Dermis microvascular lymphatic vessel endothelial cell (primary cell): ENCODE data around the gene OR1E1. TPM values are rescaled to one million over a fixed set of nuclear protein-coding genes. Genes with fewer than 3 reads are reported as not detected.
"Not testable (repeated sequence)": the region's sequence is repeated elsewhere in the genome, so short reads cannot be mapped to it uniquely, and the experiment has no call there.

Experiments used
- DNase-seq, 2 donors: peaks; one replicate each; pipeline versions ENCODE4 v3.0.0 to v3.0.0-alpha.2; 2010; ENCODE audit warnings: low read depth in 2 of 2
- total RNA-seq: library from RNA; depleted of rRNA; stranded (reverse); fragments of >200 nt; gene quantifications from 2 replicates; pipeline ENCODE4 v1.2.1, GENCODE V29; 2014

Gene OR1E1
- not detected in 2 replicates for total RNA-seq

- no peak for DNase-seq
Measured at GRCh38 chr17:3398310-3398709, at the start of gene OR1E1. OR1E1 (minus strand) TSS chr17:3398410; CDS start chr17:3398410, 0 bp downstream.

GRCh38 chr17:3447625-3448024 lies 49.4 kb upstream of the OR1E1 start:
- no peak for DNase-seq

- no peak for DNase-seq
Measured at GRCh38 chr17:3440451-3440850, 42.2 kb upstream of the OR1E1 start.

GRCh38 chr17:3438368-3438767 lies 40.2 kb upstream of the OR1E1 start:
- no peak for DNase-seq

- DNase-seq: no peak
Measured at GRCh38 chr17:3433741-3434140, 35.5 kb upstream of the OR1E1 start, which contains the start of gene OR1E2. OR1E2 (minus strand) TSS chr17:3433841; CDS start chr17:3433841, 0 bp downstream.

- not testable (repeated sequence) for DNase-seq
Measured at GRCh38 chr17:3433215-3433614, 35.0 kb upstream of the OR1E1 start.

GRCh38 chr17:3418222-3418621 lies 20.0 kb upstream of the OR1E1 start:
- no peak for DNase-seq

- no peak for DNase-seq
Measured at GRCh38 chr17:3415610-3416009, 17.4 kb upstream of the OR1E1 start.

- not testable (repeated sequence) for DNase-seq
Measured at GRCh38 chr17:3412216-3412615, 14.0 kb upstream of the OR1E1 start.

GRCh38 chr17:3411070-3411469 lies 12.9 kb upstream of the OR1E1 start, which contains the start of gene OR3A3:
OR3A3 (plus strand) TSS chr17:3411370.
- DNase-seq: no peak

- DNase-seq: not testable (repeated sequence)
Measured at GRCh38 chr17:3403856-3404255, 5.6 kb upstream of the OR1E1 start.

GRCh38 chr17:3401786-3402185 lies 3.6 kb upstream of the OR1E1 start:
- DNase-seq: no peak

GRCh38 chr17:3400055-3400454 lies 1.8 kb upstream of the OR1E1 start:
- no peak for DNase-seq

- not testable (repeated sequence) for DNase-seq
Measured at GRCh38 chr17:3397801-3398200, 409 bp downstream of the OR1E1 start.

- no peak for DNase-seq
Measured at GRCh38 chr17:3389791-3390190, 8.4 kb downstream of the OR1E1 start.

GRCh38 chr17:3385869-3386816 lies 12.1 kb downstream of the OR1E1 start, which contains the start of gene OR3A2:
OR3A2 (minus strand) TSS chr17:3386308.
- no peak for DNase-seq

GRCh38 chr17:3381957-3382356 lies 16.3 kb downstream of the OR1E1 start:
- DNase-seq: no peak

GRCh38 chr17:3378321-3378720 lies 19.9 kb downstream of the OR1E1 start:
- no peak for DNase-seq

GRCh38 chr17:3371167-3371566 lies 27.0 kb downstream of the OR1E1 start:
- not testable (repeated sequence) for DNase-seq
